Loucy (cell line): Measurements from ENCODE around the gene MYO10.

ENCODE experiments used
- H2AFZ ChIP-seq: fragments of 200-600 bp; sonication (generic); 2 replicates; pipeline ENCODE4 v1.6.0; 2016; ENCODE audit warnings: antibody characterized with exemption, mild to moderate bottlenecking, low read length, moderate library complexity
- H3F3A ChIP-seq: fragments of 200-600 bp; 2 replicates; pipeline ENCODE4 v1.6.0; 2016; ENCODE audit warnings: antibody characterized with exemption, low read depth, mild to moderate bottlenecking
- H3K27me3 ChIP-seq: fragments of 200-600 bp; sonication (generic); 2 replicates; pipeline ENCODE4 v1.6.1; 2014; ENCODE audit warnings: low read length, mild to moderate bottlenecking; ENCODE audit not compliant: insufficient read depth, poor library complexity, severe bottlenecking
- H3K36me3 ChIP-seq: fragments of 200-600 bp; sonication (generic); 2 replicates; pipeline ENCODE4 v1.6.1; 2016; ENCODE audit warnings: low read length; ENCODE audit not compliant: insufficient read depth
- H3K4me1 ChIP-seq: fragments of 200-600 bp; sonication (generic); 2 replicates; pipeline ENCODE4 v1.5.1; 2014; ENCODE audit warnings: low read length, mild to moderate bottlenecking; ENCODE audit not compliant: insufficient read depth, poor library complexity, severe bottlenecking
- H3K4me2 ChIP-seq: fragments of 200-600 bp; sonication (generic); 2 replicates; pipeline ENCODE4 v1.6.0; 2014; ENCODE audit warnings: antibody characterized with exemption, low read length, low read depth, mild to moderate bottlenecking; ENCODE audit not compliant: poor library complexity, severe bottlenecking
- H3K4me3 ChIP-seq: fragments of 200-600 bp; sonication (generic); 2 replicates; pipeline ENCODE4 v1.5.1; 2014; ENCODE audit warnings: low read length, mild to moderate bottlenecking, mixed read lengths; ENCODE audit not compliant: poor library complexity, severe bottlenecking
- H3K79me2 ChIP-seq: fragments of 200-600 bp; sonication (generic); 2 replicates; pipeline ENCODE4 v1.6.1; 2014; ENCODE audit warnings: low read length; ENCODE audit not compliant: insufficient read depth
- H3K9ac ChIP-seq: fragments of 200-600 bp; sonication (generic); 2 replicates; pipeline ENCODE4 v1.6.0; 2014; ENCODE audit warnings: mild to moderate bottlenecking, low read depth, low read length, moderate library complexity; ENCODE audit not compliant: poor library complexity, severe bottlenecking
- H3K9me2 ChIP-seq: fragments of 200-600 bp; sonication (generic); replicated peaks from 2 replicates; pipeline ENCODE4 v1.6.1; 2016; ENCODE audit warnings: low read depth, low read length, mixed read lengths
- H3K9me3 ChIP-seq: fragments of 200-600 bp; sonication (generic); 2 replicates; pipeline ENCODE4 v1.6.1; 2014; ENCODE audit warnings: mild to moderate bottlenecking, antibody characterized with exemption, low read length, low read depth; ENCODE audit not compliant: insufficient read depth
- H4K20me1 ChIP-seq: fragments of 200-600 bp; sonication (generic); 2 replicates; pipeline ENCODE4 v1.6.0; 2014; ENCODE audit warnings: antibody characterized with exemption, low read length, mild to moderate bottlenecking; ENCODE audit not compliant: insufficient read depth, poor library complexity, severe bottlenecking
- EZH2phosphoT487 ChIP-seq: fragments of 200-600 bp; IDR thresholded peaks from 2 replicates; pipeline ENCODE4 v1.6.1; 2018; ENCODE audit warnings: antibody characterized with exemption, mild to moderate bottlenecking, moderate library complexity, borderline replicate concordance
- TF ChIP-seq, protein P1 (sequence below): fragments of 200-600 bp; sonication (generic); conservative IDR thresholded peaks from 2 replicates; pipeline ENCODE4 v1.5.1; 2014; ENCODE audit warnings: mild to moderate bottlenecking, antibody characterized with exemption, low read length

MYO10 gene

DNA sequence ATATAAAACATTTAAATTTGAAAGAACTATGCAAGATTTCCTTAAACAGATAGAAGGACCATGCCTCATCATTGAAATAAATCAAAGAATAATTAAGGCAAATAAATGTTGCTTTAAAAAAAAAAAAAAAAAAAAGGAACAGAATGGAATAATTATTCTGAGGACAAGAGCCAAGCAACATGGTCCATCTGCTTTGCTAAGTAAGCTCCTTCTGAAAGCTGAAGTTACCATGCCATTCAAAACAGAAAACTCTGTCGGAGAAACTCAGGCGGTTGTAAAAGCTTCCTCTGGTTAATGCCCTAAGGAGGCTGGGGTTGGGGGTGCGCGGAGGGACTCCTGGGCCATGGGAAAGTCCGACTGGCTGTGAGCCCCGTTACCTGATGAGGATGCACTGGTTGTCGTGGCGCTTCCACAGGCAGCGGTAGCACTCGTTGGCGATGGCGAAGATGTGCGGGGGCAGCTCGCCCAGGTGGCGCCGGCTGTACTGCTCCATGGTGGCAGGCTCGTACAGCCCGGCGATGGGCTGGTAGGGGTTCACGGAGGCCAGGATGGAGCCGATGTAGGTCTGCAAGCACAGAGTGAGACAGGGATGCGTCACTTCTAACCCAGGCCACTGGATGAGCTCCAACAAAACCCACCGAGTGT, 141.7 kb downstream of the MYO10 start:
- no peaks in the 10 kb centered on the region for H3K4me1 ChIP-seq
- H3K4me3 ChIP-seq, result no peak overlapping the region
- no peak overlapping the region for H3K9ac ChIP-seq
- TF ChIP-seq, protein P1, sequence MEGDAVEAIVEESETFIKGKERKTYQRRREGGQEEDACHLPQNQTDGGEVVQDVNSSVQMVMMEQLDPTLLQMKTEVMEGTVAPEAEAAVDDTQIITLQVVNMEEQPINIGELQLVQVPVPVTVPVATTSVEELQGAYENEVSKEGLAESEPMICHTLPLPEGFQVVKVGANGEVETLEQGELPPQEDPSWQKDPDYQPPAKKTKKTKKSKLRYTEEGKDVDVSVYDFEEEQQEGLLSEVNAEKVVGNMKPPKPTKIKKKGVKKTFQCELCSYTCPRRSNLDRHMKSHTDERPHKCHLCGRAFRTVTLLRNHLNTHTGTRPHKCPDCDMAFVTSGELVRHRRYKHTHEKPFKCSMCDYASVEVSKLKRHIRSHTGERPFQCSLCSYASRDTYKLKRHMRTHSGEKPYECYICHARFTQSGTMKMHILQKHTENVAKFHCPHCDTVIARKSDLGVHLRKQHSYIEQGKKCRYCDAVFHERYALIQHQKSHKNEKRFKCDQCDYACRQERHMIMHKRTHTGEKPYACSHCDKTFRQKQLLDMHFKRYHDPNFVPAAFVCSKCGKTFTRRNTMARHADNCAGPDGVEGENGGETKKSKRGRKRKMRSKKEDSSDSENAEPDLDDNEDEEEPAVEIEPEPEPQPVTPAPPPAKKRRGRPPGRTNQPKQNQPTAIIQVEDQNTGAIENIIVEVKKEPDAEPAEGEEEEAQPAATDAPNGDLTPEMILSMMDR, result no peak
- TF ChIP-seq EZH2phosphoT487, result no peak
- no peaks in the 10 kb centered on the region for H3K79me2 ChIP-seq
- H2AFZ ChIP-seq, result no peak overlapping the region
- no peaks in the 10 kb centered on the region for H4K20me1 ChIP-seq
- H3K9me2 ChIP-seq, result no peaks in the 10 kb centered on the region
- H3K9me3 ChIP-seq, result no peaks in the 10 kb centered on the region
- H3K27me3 ChIP-seq, result no peaks in the 10 kb centered on the region
- H3F3A ChIP-seq, result no peaks in the 10 kb centered on the region
- no peak overlapping the region for H3K4me2 ChIP-seq
- no peaks in the 10 kb centered on the region for H3K36me3 ChIP-seq

- Histone ChIP-seq H3K27me3 (no peaks in the 10 kb centered on the region), H3K4me2 (no peak overlapping the region), H3K79me2 (no peaks in the 10 kb centered on the region), H4K20me1 (no peaks in the 10 kb centered on the region), H3K4me3 (no peak overlapping the region), H3F3A (no peaks in the 10 kb centered on the region), H3K9me2 (no peaks in the 10 kb centered on the region), H3K9ac (no peak overlapping the region), H2AFZ (no peak overlapping the region), H3K9me3 (no peaks in the 10 kb centered on the region), H3K36me3 (no peaks in the 10 kb centered on the region), H3K4me1 (no peaks in the 10 kb centered on the region)
- TF ChIP-seq EZH2phosphoT487, result no peak
- TF ChIP-seq, protein P1, result no peak
Observed at GRCh38 chr5:16792598-16793275, 143.4 kb downstream of the MYO10 start.

DNA sequence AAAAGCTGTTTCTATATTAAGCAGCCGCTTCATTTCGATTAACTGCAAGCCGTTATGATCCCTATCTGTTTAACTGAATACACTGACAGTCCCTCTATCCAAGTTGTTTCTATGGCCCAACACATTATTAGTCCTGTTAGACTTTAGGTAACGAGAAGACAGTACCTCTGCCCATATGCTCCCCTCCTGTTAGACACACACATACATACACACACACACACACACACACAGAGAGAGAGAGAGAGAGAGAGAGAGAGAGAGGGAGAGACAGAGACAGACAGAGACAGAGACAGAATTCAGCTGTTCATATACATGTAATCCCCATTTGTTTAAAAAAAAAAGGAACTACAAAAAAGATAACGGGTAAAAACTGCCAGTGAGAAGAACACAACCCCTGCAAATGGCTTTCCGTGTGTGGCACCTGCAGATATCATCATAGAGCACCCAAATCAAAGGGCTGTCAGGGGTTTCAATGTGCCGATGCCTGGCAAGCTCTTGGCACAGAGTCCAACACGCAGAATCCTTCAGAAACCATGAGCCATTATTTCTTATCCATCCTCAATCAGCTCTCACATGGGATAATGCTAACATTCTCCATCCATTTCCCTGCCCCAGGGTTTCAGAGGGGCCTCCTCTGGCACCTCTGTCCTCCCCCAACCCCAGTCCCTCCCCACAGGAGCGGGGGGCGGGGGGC, 144.0 kb downstream of the MYO10 start:
- Histone ChIP-seq H3K79me2 (no peaks in the 10 kb centered on the region), H2AFZ (no peak overlapping the region), H3K4me2 (no peak overlapping the region), H3K9me2 (no peaks in the 10 kb centered on the region), H3K4me1 (no peaks in the 10 kb centered on the region), H3K9me3 (no peaks in the 10 kb centered on the region), H3K9ac (no peak overlapping the region), H3K4me3 (no peak overlapping the region), H3K27me3 (no peaks in the 10 kb centered on the region), H4K20me1 (no peaks in the 10 kb centered on the region), H3K36me3 (no peaks in the 10 kb centered on the region), H3F3A (no peaks in the 10 kb centered on the region)
- TF ChIP-seq, protein P1, result no peak
- TF ChIP-seq EZH2phosphoT487, result no peak
